Measurements from ENCODE around the gene CEND1.
A peak's percentile ranks its signal among the peaks of the same experiment; 100 is the strongest.

Gene CEND1

DNA sequence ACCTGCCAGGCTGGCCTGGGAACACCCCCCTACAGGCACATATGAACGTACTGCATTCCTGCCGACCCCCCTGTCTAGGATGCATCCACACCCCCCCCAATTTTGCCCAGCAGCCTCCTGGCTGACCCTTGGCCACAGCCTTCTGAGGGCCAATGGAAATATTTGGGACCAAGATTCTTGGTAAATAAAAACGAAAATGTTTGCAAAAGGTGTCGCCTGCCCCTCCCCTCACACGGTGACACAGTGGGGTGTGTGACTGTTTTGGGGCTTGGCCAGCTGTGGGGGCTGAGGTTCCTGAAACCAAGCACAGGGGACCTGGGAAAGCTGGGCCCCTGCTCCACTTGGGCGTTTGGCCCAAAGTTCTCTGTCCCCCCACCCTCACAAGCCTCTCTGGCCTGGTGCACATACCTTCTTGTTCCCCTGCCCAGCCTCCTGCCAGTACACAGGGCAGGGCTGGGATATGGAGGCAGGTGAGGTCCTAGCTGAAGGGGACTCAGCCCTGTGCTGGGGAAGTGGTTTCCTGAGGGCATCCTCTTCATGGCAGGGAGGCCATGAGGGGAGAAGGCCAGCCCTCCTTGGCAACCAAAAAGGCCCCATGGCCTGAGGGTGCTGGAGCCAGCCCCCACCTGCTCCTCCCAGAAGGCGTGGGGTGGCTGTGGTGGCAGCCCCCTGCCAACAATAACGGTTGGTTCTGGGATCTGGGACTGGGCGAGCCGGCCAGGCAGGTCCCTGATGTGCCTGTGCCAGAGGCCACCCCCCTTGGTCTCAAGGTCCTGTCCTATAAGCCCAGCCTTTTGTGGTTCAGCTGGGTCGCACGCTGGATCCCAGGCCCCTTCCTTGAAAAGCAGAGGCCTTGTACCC lies 35.7 kb upstream of the CEND1 start:
- Histone ChIP-seq H3K36me3 (ENCODE audit: control insufficient read depth, insufficient read depth, low read length) (no peaks in the 10 kb centered on the region), H3K9ac (ENCODE audit: low read length) (peak overlapping the region; percentile 89), H3K4me3 (ENCODE audit: low read length) (no peak overlapping the region), H3K9me3 (ENCODE audit: control insufficient read depth, low read length) (no peaks in the 10 kb centered on the region), H3K4me1 (ENCODE audit: control insufficient read depth, insufficient read depth, low read length) (peaks cover 91% of the 10 kb centered on the region), H3K27me3 (ENCODE audit: control insufficient read depth, insufficient read depth, low read length) (peaks cover 12% of the 10 kb centered on the region)

DNA sequence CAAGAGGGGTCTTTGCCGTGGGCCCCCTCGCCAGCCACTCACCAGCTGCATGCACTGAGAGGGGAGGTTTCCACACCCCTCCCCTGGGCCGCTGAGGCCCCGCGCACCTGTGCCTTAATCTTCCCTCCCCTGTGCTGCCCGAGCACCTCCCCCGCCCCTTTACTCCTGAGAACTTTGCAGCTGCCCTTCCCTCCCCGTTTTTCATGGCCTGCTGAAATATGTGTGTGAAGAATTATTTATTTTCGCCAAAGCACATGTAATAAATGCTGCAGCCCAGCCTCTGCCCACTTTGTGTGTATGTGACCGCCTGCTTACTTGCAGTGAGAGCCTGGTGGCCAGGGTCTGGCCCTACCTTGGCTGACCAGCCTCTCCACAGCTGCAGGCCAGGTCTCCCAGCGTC lies 35.1 kb upstream of the CEND1 start:
- H3K27me3 ChIP-seq (ENCODE audit: control insufficient read depth, insufficient read depth, low read length) = peaks cover 8% of the 10 kb centered on the region
- no peaks in the 10 kb centered on the region for H3K36me3 ChIP-seq (ENCODE audit: control insufficient read depth, insufficient read depth, low read length)
- no peaks in the 10 kb centered on the region for H3K9me3 ChIP-seq (ENCODE audit: control insufficient read depth, low read length)
- no peak overlapping the region for H3K4me3 ChIP-seq (ENCODE audit: low read length)
- H3K9ac ChIP-seq (ENCODE audit: low read length) = peak overlapping the region; percentile 89
- peaks cover 90% of the 10 kb centered on the region for H3K4me1 ChIP-seq (ENCODE audit: control insufficient read depth, insufficient read depth, low read length)

DNA sequence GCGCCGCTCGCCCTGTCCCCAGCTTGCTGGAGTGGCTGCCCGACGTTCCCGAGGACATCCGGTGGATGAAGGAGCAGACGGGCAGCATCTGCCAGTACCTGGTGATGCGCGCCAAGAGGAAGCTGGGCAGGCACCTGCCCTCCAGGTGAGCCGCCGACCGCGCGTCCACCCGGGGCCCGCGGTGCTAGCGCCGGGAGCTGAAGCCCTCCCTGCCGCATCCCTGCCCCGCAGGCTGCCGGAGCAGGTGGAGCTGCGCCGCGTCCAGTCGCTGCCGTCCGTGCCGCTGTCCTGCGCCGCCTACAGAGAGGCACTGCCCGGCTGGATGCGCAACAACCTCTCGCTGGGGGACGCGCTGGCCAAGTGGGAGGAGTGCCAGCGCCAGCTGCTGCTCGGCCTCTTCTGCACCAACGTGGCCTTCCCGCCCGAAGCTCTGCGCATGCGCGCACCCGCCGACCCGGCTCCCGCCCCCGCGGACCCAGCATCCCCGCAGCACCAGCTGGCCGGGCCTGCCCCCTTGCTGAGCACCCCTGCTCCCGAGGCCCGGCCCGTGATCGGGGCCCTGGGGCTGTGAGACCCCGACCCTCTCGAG lies 34.5 kb upstream of the CEND1 start:
- Histone ChIP-seq H3K4me3 (ENCODE audit: low read length) (no peak overlapping the region), H3K36me3 (ENCODE audit: control insufficient read depth, insufficient read depth, low read length) (no peaks in the 10 kb centered on the region), H3K9ac (ENCODE audit: low read length) (peak overlapping the region; percentile 89), H3K9me3 (ENCODE audit: control insufficient read depth, low read length) (no peaks in the 10 kb centered on the region), H3K27me3 (ENCODE audit: control insufficient read depth, insufficient read depth, low read length) (peaks cover 8% of the 10 kb centered on the region), H3K4me1 (ENCODE audit: control insufficient read depth, insufficient read depth, low read length) (peaks cover 84% of the 10 kb centered on the region)

DNA sequence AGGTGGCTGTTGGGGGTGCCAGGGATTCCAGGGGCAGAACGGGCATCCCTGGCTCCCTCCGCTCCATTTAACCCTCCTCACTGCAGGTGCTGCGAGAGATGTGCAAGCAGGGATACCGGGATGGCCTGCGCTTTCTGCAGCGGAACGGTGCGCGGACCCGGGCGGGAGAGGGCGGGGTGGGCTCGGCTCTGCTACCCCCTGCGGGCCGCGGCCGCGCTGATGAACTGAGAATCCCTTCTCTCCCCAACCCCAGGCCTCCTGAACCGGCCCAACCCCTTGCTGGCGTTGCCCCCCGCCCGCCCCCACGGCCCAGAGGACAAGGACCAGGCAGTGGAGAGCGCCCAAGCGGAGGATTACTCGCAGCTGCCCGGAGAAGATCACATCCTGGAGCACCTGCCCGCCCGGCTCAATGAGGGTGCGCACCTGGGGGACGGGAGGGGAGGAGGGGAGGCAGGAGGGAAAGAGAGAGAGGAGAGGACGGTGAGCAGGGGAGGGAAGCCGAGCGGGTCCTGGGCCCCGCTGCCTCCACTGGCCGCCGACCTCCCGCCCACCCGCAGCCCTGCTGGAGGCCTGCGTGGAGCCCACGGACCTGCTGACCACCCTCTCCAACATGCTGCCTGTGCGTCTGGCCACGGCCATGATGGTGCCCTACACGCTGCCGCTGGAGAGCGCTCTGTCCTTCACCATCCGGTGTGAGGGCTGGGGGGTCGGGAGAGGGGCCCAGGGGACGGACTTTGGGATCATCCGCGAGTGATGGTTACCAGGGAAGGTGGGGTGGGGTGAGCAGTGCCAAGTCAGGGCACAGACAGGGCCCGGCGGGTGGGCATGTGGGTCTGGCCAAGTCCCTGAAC lies 33.8 kb upstream of the CEND1 start:
- Histone ChIP-seq H3K9ac (ENCODE audit: low read length) (no peak overlapping the region), H3K27me3 (ENCODE audit: control insufficient read depth, insufficient read depth, low read length) (peaks cover 8% of the 10 kb centered on the region), H3K4me3 (ENCODE audit: low read length) (no peak overlapping the region), H3K4me1 (ENCODE audit: control insufficient read depth, insufficient read depth, low read length) (peaks cover 80% of the 10 kb centered on the region), H3K36me3 (ENCODE audit: control insufficient read depth, insufficient read depth, low read length) (no peaks in the 10 kb centered on the region), H3K9me3 (ENCODE audit: control insufficient read depth, low read length) (no peaks in the 10 kb centered on the region)

- Histone ChIP-seq H3K9ac (ENCODE audit: low read length) (peak overlapping the region; percentile 18), H3K27me3 (ENCODE audit: control insufficient read depth, insufficient read depth, low read length) (no peaks in the 10 kb centered on the region), H3K9me3 (ENCODE audit: control insufficient read depth, low read length) (no peaks in the 10 kb centered on the region), H3K4me3 (ENCODE audit: low read length) (no peak overlapping the region), H3K4me1 (ENCODE audit: control insufficient read depth, insufficient read depth, low read length) (peaks cover 71% of the 10 kb centered on the region), H3K36me3 (ENCODE audit: control insufficient read depth, insufficient read depth, low read length) (no peaks in the 10 kb centered on the region)
These were observed 31.9 kb upstream of the CEND1 start for GRCh38 chr11:821512-822371.

- H3K4me1 ChIP-seq (ENCODE audit: control insufficient read depth, insufficient read depth, low read length) = peaks cover 63% of the 10 kb centered on the region
- peak overlapping the region; percentile 85 for H3K9ac ChIP-seq (ENCODE audit: low read length)
- no peaks in the 10 kb centered on the region for H3K9me3 ChIP-seq (ENCODE audit: control insufficient read depth, low read length)
- peak overlapping the region; percentile 84 for H3K4me3 ChIP-seq (ENCODE audit: low read length)
- H3K36me3 ChIP-seq (ENCODE audit: control insufficient read depth, insufficient read depth, low read length) = no peaks in the 10 kb centered on the region
- no peaks in the 10 kb centered on the region for H3K27me3 ChIP-seq (ENCODE audit: control insufficient read depth, insufficient read depth, low read length)
These were observed 31.0 kb upstream of the CEND1 start for GRCh38 chr11:820655-821511.

GRCh38 chr11:819943-820649 lies 30.2 kb upstream of the CEND1 start:
- Histone ChIP-seq H3K27me3 (ENCODE audit: control insufficient read depth, insufficient read depth, low read length) (no peaks in the 10 kb centered on the region), H3K4me3 (ENCODE audit: low read length) (peak overlapping the region; percentile 84), H3K4me1 (ENCODE audit: control insufficient read depth, insufficient read depth, low read length) (peaks cover 56% of the 10 kb centered on the region), H3K9me3 (ENCODE audit: control insufficient read depth, low read length) (no peaks in the 10 kb centered on the region), H3K9ac (ENCODE audit: low read length) (peak overlapping the region; percentile 85), H3K36me3 (ENCODE audit: control insufficient read depth, insufficient read depth, low read length) (no peaks in the 10 kb centered on the region)

DNA sequence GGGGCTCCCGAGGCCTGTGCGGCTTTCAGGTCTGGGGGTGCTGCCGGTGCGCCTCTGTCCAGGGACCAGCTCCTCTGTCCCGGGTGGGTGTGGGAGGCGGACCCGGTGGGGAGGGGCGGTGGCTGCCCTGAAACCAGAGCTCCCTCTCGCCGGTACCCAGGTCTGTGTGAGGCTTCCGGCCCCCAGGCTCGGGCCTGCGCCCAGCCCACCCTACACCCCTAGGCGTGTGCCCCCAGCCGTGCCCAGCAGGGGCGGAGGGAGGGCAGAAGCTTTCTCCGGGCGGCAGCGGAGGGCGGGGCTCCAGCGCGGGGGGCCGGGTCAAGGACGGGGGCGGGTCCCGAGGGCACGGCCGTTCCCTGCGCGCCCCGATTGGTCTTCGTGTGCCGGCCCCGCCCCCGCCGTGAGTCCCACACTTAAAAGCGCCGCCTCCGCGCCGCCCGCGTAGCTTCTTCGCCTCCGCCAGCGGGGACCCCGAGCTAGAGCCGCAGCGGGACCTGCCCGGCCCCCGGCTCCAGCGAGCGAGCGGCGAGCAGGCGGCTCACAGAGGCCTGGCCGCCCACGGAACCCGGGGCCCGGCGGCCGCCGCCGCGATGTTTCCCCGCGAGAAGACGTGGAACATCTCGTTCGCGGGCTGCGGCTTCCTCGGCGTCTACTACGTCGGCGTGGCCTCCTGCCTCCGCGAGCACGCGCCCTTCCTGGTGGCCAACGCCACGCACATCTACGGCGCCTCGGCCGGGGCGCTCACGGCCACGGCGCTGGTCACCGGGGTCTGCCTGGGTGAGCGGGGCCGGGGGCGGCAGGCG lies 29.4 kb upstream of the CEND1 start:
- Histone ChIP-seq H3K27me3 (ENCODE audit: control insufficient read depth, insufficient read depth, low read length) (no peaks in the 10 kb centered on the region), H3K4me1 (ENCODE audit: control insufficient read depth, insufficient read depth, low read length) (peaks cover 49% of the 10 kb centered on the region), H3K4me3 (ENCODE audit: low read length) (peak overlapping the region; percentile 84), H3K36me3 (ENCODE audit: control insufficient read depth, insufficient read depth, low read length) (no peaks in the 10 kb centered on the region), H3K9me3 (ENCODE audit: control insufficient read depth, low read length) (no peaks in the 10 kb centered on the region), H3K9ac (ENCODE audit: low read length) (peak overlapping the region; percentile 96)

- peak within 1 kb of the TSS; percentile 71 for H3K4me3 ChIP-seq (ENCODE audit: low read length)
- peaks cover 41% of the 10 kb centered on the region for H3K4me1 ChIP-seq (ENCODE audit: control insufficient read depth, insufficient read depth, low read length)
- H3K9me3 ChIP-seq (ENCODE audit: control insufficient read depth, low read length) = no peaks in the 10 kb centered on the region
- H3K36me3 ChIP-seq (ENCODE audit: control insufficient read depth, insufficient read depth, low read length) = no peaks in the 10 kb centered on the region
- no peaks in the 10 kb centered on the region for H3K27me3 ChIP-seq (ENCODE audit: control insufficient read depth, insufficient read depth, low read length)
- peak within 1 kb of the TSS; percentile 96 for H3K9ac ChIP-seq (ENCODE audit: low read length)
These were observed 28.7 kb upstream of the CEND1 start, which contains the start of gene PNPLA2 for GRCh38 chr11:818396-819128. TSS of gene PNPLA2 (plus strand) at chr11:818914. CDS start at chr11:819719, 805 bp downstream.

Data from mucosa of stomach (tissue), 1 donor.